Heart left ventricle (tissue), 13 donors: ENCODE measurements around the gene METTL2A.
"Not testable (repeated sequence)": the region's sequence is repeated elsewhere in the genome, so short reads cannot be mapped to it uniquely, and the experiment has no call there.

ENCODE experiments used
- POLR2A ChIP-seq, 2 donors: fragments of 450-650 bp; IDR thresholded peaks; one replicate each; pipeline ENCODE4 v1.6.1; 2017; ENCODE audit warnings: antibody characterized with exemption in 2 of 2, mild to moderate bottlenecking in 2 of 2, moderate library complexity in 2 of 2
- TF ChIP-seq, protein P1 (sequence below), 12 donors: fragments of 200-600 bp; sonication (generic) in 4 of 12; IDR thresholded peaks; one replicate each; pipeline versions ENCODE4 v1.5.0 to v1.8.0; 2018 to 2022; ENCODE audit warnings: antibody characterized with exemption in 12 of 12, mild to moderate bottlenecking in 5 of 12
- donor health status: ischemic (EF 13 %, LVEDD 7.1; RV severe dilation, severe dysfunction).
- donor health status: DM: no; HTN: yes; CAD: no.
- donor health status: DM: no; HTN: no; CAD: no.
- donor health status: ischemic (EF 25% LVEDD 6.9; RV normal size, moderate dysfunction).
- donor health status: ischemic (EF 25% LVEDD 5.7; RV mildly dilated, moderate dysfunction).
- donor health status: ischemic (EF 35%, LVEDD 5.7; RV mildly dilated, moderate dysfunction).
- donor health status: nonischemic (EF 11% LVEDD 7.7; RV severe dilation, severe dysfunction).
- donor health status: DM: yes; HTN: yes; CAD: no.
- donor health status: PGD.
- donor health status: ischemic (EF 29% LVEDD 5.4; RV normal size, mild dysfunction).
- donor health status: nonischemic (EF 23%, LVEDD 6.1; RV moderate dilation, normal function).

- not testable (repeated sequence) for TF ChIP-seq POLR2A (IDR thresholded peaks at IDR 0.05)
- TF ChIP-seq, protein P1, sequence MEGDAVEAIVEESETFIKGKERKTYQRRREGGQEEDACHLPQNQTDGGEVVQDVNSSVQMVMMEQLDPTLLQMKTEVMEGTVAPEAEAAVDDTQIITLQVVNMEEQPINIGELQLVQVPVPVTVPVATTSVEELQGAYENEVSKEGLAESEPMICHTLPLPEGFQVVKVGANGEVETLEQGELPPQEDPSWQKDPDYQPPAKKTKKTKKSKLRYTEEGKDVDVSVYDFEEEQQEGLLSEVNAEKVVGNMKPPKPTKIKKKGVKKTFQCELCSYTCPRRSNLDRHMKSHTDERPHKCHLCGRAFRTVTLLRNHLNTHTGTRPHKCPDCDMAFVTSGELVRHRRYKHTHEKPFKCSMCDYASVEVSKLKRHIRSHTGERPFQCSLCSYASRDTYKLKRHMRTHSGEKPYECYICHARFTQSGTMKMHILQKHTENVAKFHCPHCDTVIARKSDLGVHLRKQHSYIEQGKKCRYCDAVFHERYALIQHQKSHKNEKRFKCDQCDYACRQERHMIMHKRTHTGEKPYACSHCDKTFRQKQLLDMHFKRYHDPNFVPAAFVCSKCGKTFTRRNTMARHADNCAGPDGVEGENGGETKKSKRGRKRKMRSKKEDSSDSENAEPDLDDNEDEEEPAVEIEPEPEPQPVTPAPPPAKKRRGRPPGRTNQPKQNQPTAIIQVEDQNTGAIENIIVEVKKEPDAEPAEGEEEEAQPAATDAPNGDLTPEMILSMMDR (IDR thresholded peaks at IDR 0.05) = not testable (repeated sequence)
These were observed 11.6 kb downstream of the METTL2A start for GRCh38 chr17:62435251-62435650.
